Neural progenitor cell (in vitro differentiated cells): ENCODE results near the gene IFNLR1. TPM values are rescaled to one million over a fixed set of nuclear protein-coding genes. Genes with fewer than 3 reads are reported as not detected.

Experiments used
- DNase-seq: peaks from one replicate; pipeline ENCODE4 v3.0.0-alpha.2; 2016; ENCODE audit warnings: low spot score
- H2AFZ ChIP-seq: fragments of 200-600 bp; sonication (generic); replicated peaks from 2 replicates; pipeline ENCODE4 v1.6.1; 2016; ENCODE audit warnings: antibody characterized with exemption
- H3F3A ChIP-seq: fragments of 200-600 bp; sonication (generic); 2 replicates; pipeline ENCODE4 v1.6.1; 2016; ENCODE audit warnings: antibody characterized with exemption, low read depth
- H3K27ac ChIP-seq: fragments of 200-600 bp; sonication (generic); 2 replicates; pipeline ENCODE4 v1.5.1; 2016; ENCODE audit warnings: mild to moderate bottlenecking
- H3K27me3 ChIP-seq: fragments of 200-600 bp; sonication (generic); 2 replicates; pipeline ENCODE4 v1.6.1; 2016; ENCODE audit warnings: mild to moderate bottlenecking, moderate library complexity
- H3K36me3 ChIP-seq: fragments of 200-600 bp; sonication (generic); 2 replicates; pipeline ENCODE4 v1.5.1; 2016
- H3K4me1 ChIP-seq: fragments of 200-600 bp; sonication (generic); 2 replicates; pipeline ENCODE4 v1.6.1; 2016; ENCODE audit warnings: mixed run types
- H3K4me2 ChIP-seq: fragments of 200-600 bp; sonication (generic); 2 replicates; pipeline ENCODE4 v1.6.1; 2016
- H3K4me3 ChIP-seq: fragments of 200-600 bp; sonication (generic); 2 replicates; pipeline ENCODE4 v1.5.1; 2016
- H3K79me2 ChIP-seq: fragments of 200-600 bp; sonication (generic); 2 replicates; pipeline ENCODE4 v1.6.1; 2016; ENCODE audit warnings: low read depth
- H3K9ac ChIP-seq: fragments of 200-600 bp; sonication (generic); 2 replicates; pipeline ENCODE4 v1.6.1; 2016
- H3K9me3 ChIP-seq: fragments of 200-600 bp; sonication (generic); 2 replicates; pipeline ENCODE4 v1.5.1; 2016; ENCODE audit warnings: low read depth
- H4K20me1 ChIP-seq: fragments of 200-600 bp; sonication (generic); 2 replicates; pipeline ENCODE4 v1.6.1; 2016; ENCODE audit warnings: low read depth
- H3K27ac Mint-ChIP-seq: 3 replicates; pipeline ENCODE4 v1.8.0; 2021; ENCODE audit warnings: mixed read lengths
- H3K27me3 Mint-ChIP-seq: 2 replicates; pipeline ENCODE4 v1.8.0; 2022; ENCODE audit warnings: low read depth, mild to moderate bottlenecking, inconsistent platforms, moderate library complexity, mixed read lengths; ENCODE audit not compliant: insufficient read depth
- H3K36me3 Mint-ChIP-seq: 3 replicates; pipeline ENCODE4 v1.8.0; 2021; ENCODE audit warnings: mixed read lengths
- H3K4me1 Mint-ChIP-seq: 3 replicates; pipeline ENCODE4 v1.8.0; 2021; ENCODE audit warnings: mixed read lengths
- H3K4me3 Mint-ChIP-seq: 3 replicates; pipeline ENCODE4 v1.8.0; 2021; ENCODE audit warnings: mild to moderate bottlenecking, moderate library complexity, mixed read lengths
- H3K9me3 Mint-ChIP-seq: 3 replicates; pipeline ENCODE4 v1.8.0; 2020; ENCODE audit warnings: mixed read lengths
- CTCF ChIP-seq: fragments of 200-600 bp; sonication (generic); IDR thresholded peaks from 2 replicates; pipeline ENCODE4 v1.5.1; 2017; ENCODE audit warnings: antibody characterized with exemption, mild to moderate bottlenecking
- EZH2 ChIP-seq: fragments of 200-600 bp; sonication (generic); IDR thresholded peaks from 2 replicates; pipeline ENCODE4 v1.6.1; 2017; ENCODE audit warnings: antibody characterized with exemption, mild to moderate bottlenecking, moderate library complexity
- EZH2phosphoT487 ChIP-seq: fragments of 200-600 bp; sonication (generic); IDR thresholded peaks from 2 replicates; pipeline ENCODE4 v1.6.1; 2017; ENCODE audit warnings: antibody characterized with exemption
- total RNA-seq: library from RNA; depleted of rRNA; stranded (reverse); fragments of >200 nt; gene quantifications from 2 replicates; pipeline ENCODE4 v1.2.3, GENCODE V29; 2015; ENCODE audit warnings: low replicate concordance

IFNLR1 gene
- total RNA-seq, 1 donor from 2014 or later = 3.3 TPM

- peak overlapping the region; percentile 97 for H3K4me2 ChIP-seq
- H3K79me2 ChIP-seq = no peaks in the 10 kb centered on the region
- no peak overlapping the region for H3K27ac ChIP-seq
- H3F3A ChIP-seq = peaks cover 28% of the 10 kb centered on the region
- Mint-ChIP-seq H3K4me3 (peak overlapping the region; percentile 78), H3K27ac (no peak overlapping the region), H3K27me3 (peaks cover 23% of the 10 kb centered on the region), H3K36me3 (no peaks in the 10 kb centered on the region), H3K4me1 (peaks cover 9% of the 10 kb centered on the region), H3K9me3 (no peaks in the 10 kb centered on the region)
- H3K36me3 ChIP-seq = no peaks in the 10 kb centered on the region
- DNase-seq = no peak
- peak overlapping the region; percentile 83 for H3K4me3 ChIP-seq
- H3K27me3 ChIP-seq = peaks cover 27% of the 10 kb centered on the region
- H3K9me3 ChIP-seq = no peaks in the 10 kb centered on the region
- peaks cover 7% of the 10 kb centered on the region for H3K4me1 ChIP-seq
- no peak for TF ChIP-seq EZH2phosphoT487
- TF ChIP-seq EZH2 = no peak
- TF ChIP-seq CTCF = no peak
- peak overlapping the region; percentile 99 for H2AFZ ChIP-seq
- H3K9ac ChIP-seq = no peak overlapping the region
- H4K20me1 ChIP-seq = peaks cover 4% of the 10 kb centered on the region
Measured at GRCh38 chr1:24186031-24186710, 918 bp downstream of the IFNLR1 start.

DNA sequence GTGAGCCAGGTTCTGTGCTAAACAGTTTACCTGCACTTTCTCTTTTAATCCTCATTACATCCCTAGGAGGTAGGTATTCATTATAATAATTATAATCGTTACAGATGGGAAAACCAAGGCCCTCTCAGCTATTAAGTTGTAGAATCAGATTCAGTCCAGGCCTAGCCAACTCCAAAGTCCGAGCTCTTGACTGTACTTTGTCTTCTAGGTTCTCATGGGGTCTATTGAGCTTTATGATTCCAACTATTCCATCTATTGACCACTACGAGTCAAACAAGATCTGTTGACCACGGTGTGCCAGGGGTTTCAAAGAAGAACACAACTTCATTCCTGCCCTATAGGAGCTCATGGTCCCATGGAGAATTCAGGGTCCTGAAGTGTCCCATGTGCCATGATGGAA lies 2.0 kb downstream of the IFNLR1 start:
- Histone ChIP-seq H3K79me2 (no peaks in the 10 kb centered on the region), H3K4me1 (peaks cover 7% of the 10 kb centered on the region), H3K4me2 (no peak overlapping the region), H3K9ac (no peak overlapping the region), H3K36me3 (no peaks in the 10 kb centered on the region), H3K9me3 (no peaks in the 10 kb centered on the region), H3K27ac (no peak overlapping the region), H3K27me3 (peaks cover 27% of the 10 kb centered on the region), H3F3A (peaks cover 28% of the 10 kb centered on the region), H4K20me1 (peaks cover 4% of the 10 kb centered on the region), H2AFZ (no peak overlapping the region), H3K4me3 (no peak overlapping the region)
- Mint-ChIP-seq H3K4me1 (peaks cover 9% of the 10 kb centered on the region), H3K27me3 (peaks cover 22% of the 10 kb centered on the region), H3K4me3 (no peak overlapping the region), H3K27ac (no peak overlapping the region), H3K9me3 (no peaks in the 10 kb centered on the region), H3K36me3 (no peaks in the 10 kb centered on the region)
- TF ChIP-seq EZH2phosphoT487 (no peak), EZH2 (no peak), CTCF (no peak)
- DNase-seq = no peak

GRCh38 chr1:24182061-24182460 lies 5.0 kb downstream of the IFNLR1 start:
- H3K9me3 ChIP-seq = no peaks in the 10 kb centered on the region
- DNase-seq = no peak
- peaks cover 8% of the 10 kb centered on the region for H3K27me3 Mint-ChIP-seq
- H3K79me2 ChIP-seq = no peaks in the 10 kb centered on the region
- H3K4me2 ChIP-seq = no peak overlapping the region
- H3K4me1 Mint-ChIP-seq = no peaks in the 10 kb centered on the region
- no peaks in the 10 kb centered on the region for H3K36me3 Mint-ChIP-seq
- no peak overlapping the region for H3K4me3 ChIP-seq
- no peaks in the 10 kb centered on the region for H3K36me3 ChIP-seq
- no peak overlapping the region for H3K9ac ChIP-seq
- no peaks in the 10 kb centered on the region for H4K20me1 ChIP-seq
- no peak overlapping the region for H2AFZ ChIP-seq
- H3K27me3 ChIP-seq = peaks cover 9% of the 10 kb centered on the region
- no peak overlapping the region for H3K27ac Mint-ChIP-seq
- H3K9me3 Mint-ChIP-seq = no peaks in the 10 kb centered on the region
- H3K4me1 ChIP-seq = no peaks in the 10 kb centered on the region
- TF ChIP-seq EZH2 (no peak), EZH2phosphoT487 (no peak), CTCF (no peak)
- H3K4me3 Mint-ChIP-seq = no peak overlapping the region
- no peak overlapping the region for H3K27ac ChIP-seq
- peaks cover 14% of the 10 kb centered on the region for H3F3A ChIP-seq
